ENCODE measurements around the gene AAR2. TPM values are rescaled to one million over a fixed set of nuclear protein-coding genes. Genes with fewer than 3 reads are reported as not detected.

Gene AAR2
- total and polyA plus RNA-seq, 4 donors, result 14.1 to 17.9 (median 17.4) TPM

GRCh38 chr20:36206641-36207040 lies 29.6 kb upstream of the AAR2 start:
- Histone ChIP-seq H3K27ac (ENCODE audit: low read depth in 1 of 2, low read length in 2 of 2) (no peak overlapping the region), H3K9me3 (ENCODE audit: control insufficient read depth in 4 of 4, low read length in 3 of 4) (no peaks in the 10 kb centered on the region), H3K36me3 (ENCODE audit: control insufficient read depth in 4 of 4, insufficient read depth in 3 of 4, low read depth in 1 of 4, low read length in 3 of 4) (no peaks in the 10 kb centered on the region), H3K27me3 (ENCODE audit: control insufficient read depth in 4 of 4, insufficient read depth in 4 of 4, low read length in 3 of 4) (no peaks in the 10 kb centered on the region), H3K9ac (ENCODE audit: low read depth in 1 of 2, low read length in 2 of 2) (no peak overlapping the region), H3K4me3 (ENCODE audit: low read depth in 1 of 3, low read length in 3 of 3) (no peak overlapping the region), H3K4me1 (ENCODE audit: control insufficient read depth in 4 of 4, insufficient read depth in 4 of 4, low read length in 3 of 4) (no peaks in the 10 kb centered on the region)
- DNase-seq (ENCODE audit: low spot score), result no peak
- 87% methylated on average over 9 of the region's 9 CpGs for WGBS
- no peak for TF ChIP-seq HNF4A (conservative IDR thresholded peaks at IDR 0.05)
- no peak for TF ChIP-seq EGR1 (IDR thresholded peaks at IDR 0.05; ENCODE audit: low read depth in 2 of 2)
- no peak for TF ChIP-seq RXRA (IDR thresholded peaks at IDR 0.05)
- TF ChIP-seq REST (IDR thresholded peaks at IDR 0.05), result no peak
- no peak for TF ChIP-seq FOXA2 (IDR thresholded peaks at IDR 0.05)
- TF ChIP-seq GABPA (IDR thresholded peaks at IDR 0.05 in 1 of 2, conservative IDR thresholded peaks at IDR 0.05 in 1 of 2), result no peak
- TF ChIP-seq MAX (IDR thresholded peaks at IDR 0.05), result no peak
- TF ChIP-seq FOXA1 (IDR thresholded peaks at IDR 0.05), result no peak
- TF ChIP-seq ATF3 (IDR thresholded peaks at IDR 0.05), result no peak
- no peak for TF ChIP-seq RAD21 (IDR thresholded peaks at IDR 0.05)
- TF ChIP-seq CTCF (IDR thresholded peaks at IDR 0.05; ENCODE audit: low read depth, low read length, missing input control), result no peak
- TF ChIP-seq SP1 (IDR thresholded peaks at IDR 0.05), result no peak

- whole genome bisulfite sequencing, result 87% methylated on average over 11 of the region's 11 CpGs
- Histone ChIP-seq H3K27me3 (ENCODE audit: control insufficient read depth in 4 of 4, insufficient read depth in 4 of 4, low read length in 3 of 4) (no peaks in the 10 kb centered on the region), H3K9me3 (ENCODE audit: control insufficient read depth in 4 of 4, low read length in 3 of 4) (no peaks in the 10 kb centered on the region), H3K27ac (ENCODE audit: low read depth in 1 of 2, low read length in 2 of 2) (no peak overlapping the region), H3K4me3 (ENCODE audit: low read depth in 1 of 3, low read length in 3 of 3) (no peak overlapping the region), H3K9ac (ENCODE audit: low read depth in 1 of 2, low read length in 2 of 2) (no peak overlapping the region), H3K36me3 (ENCODE audit: control insufficient read depth in 4 of 4, insufficient read depth in 3 of 4, low read depth in 1 of 4, low read length in 3 of 4) (no peaks in the 10 kb centered on the region), H3K4me1 (ENCODE audit: control insufficient read depth in 4 of 4, insufficient read depth in 4 of 4, low read length in 3 of 4) (no peaks in the 10 kb centered on the region)
- TF ChIP-seq TAF1 (conservative IDR thresholded peaks at IDR 0.05), result no peak
- no peak for TF ChIP-seq REST (IDR thresholded peaks at IDR 0.05)
- TF ChIP-seq CTCF (IDR thresholded peaks at IDR 0.05; ENCODE audit: low read depth, low read length, missing input control), result no peak
- no peak for TF ChIP-seq EGR1 (IDR thresholded peaks at IDR 0.05; ENCODE audit: low read depth in 2 of 2)
- TF ChIP-seq SP1 (IDR thresholded peaks at IDR 0.05), result no peak
- TF ChIP-seq ATF3 (IDR thresholded peaks at IDR 0.05), result no peak
- TF ChIP-seq RXRA (IDR thresholded peaks at IDR 0.05), result no peak
- TF ChIP-seq FOXA2 (IDR thresholded peaks at IDR 0.05), result no peak
- TF ChIP-seq MAX (IDR thresholded peaks at IDR 0.05), result no peak
- no peak for TF ChIP-seq JUND (IDR thresholded peaks at IDR 0.05)
- TF ChIP-seq FOXA1 (IDR thresholded peaks at IDR 0.05), result no peak
- TF ChIP-seq HNF4A (conservative IDR thresholded peaks at IDR 0.05), result no peak
- TF ChIP-seq HNF4G (IDR thresholded peaks at IDR 0.05), result no peak
- no peak for TF ChIP-seq GABPA (IDR thresholded peaks at IDR 0.05 in 1 of 2, conservative IDR thresholded peaks at IDR 0.05 in 1 of 2)
- no peak for DNase-seq (ENCODE audit: low spot score)
Measured at GRCh38 chr20:36207602-36208001, 28.7 kb upstream of the AAR2 start.
